HG02840 (cell line): ENCODE data around the gene CLEC20A.

Experiments used
- ATAC-seq: cut with Tn5 transposase; IDR thresholded peaks from one replicate; pipeline ENCODE4 v1.9.1; 2021; ENCODE audit warnings: mild to moderate bottlenecking, moderate library complexity, moderate number of reproducible peaks; ENCODE audit not compliant: unreplicated experiment, low FRiP score

CLEC20A gene

DNA sequence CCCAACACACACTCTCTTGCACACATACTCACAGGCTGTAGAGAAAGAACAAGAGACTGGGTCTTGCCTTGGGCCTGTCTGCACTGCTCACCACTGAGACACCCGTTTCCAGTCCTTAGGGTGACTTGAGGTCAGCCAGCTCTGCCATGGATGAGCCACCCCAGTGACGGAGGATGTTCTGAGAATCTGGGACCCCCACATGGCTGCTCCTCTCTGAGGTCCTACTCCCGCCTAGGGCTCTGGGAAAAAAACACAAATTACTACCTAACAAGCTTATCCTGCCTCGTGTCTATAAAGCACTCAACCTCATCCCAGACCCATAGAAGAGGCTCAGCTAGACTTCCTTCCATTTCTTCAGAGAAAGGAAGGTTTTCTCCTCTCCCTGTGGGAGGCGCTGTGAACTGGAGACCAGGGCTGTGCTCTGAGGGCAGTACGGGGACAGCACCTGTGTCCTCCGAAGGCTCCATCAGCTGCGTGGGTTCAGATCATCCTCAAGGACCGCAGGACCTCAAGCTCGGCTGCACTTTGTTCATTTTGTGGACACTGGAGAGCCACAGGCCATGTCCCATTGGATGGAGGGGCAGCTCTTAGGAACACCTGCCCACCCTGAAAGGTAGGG is 4.3 kb upstream of the CLEC20A start:
- no peak for ATAC-seq

DNA sequence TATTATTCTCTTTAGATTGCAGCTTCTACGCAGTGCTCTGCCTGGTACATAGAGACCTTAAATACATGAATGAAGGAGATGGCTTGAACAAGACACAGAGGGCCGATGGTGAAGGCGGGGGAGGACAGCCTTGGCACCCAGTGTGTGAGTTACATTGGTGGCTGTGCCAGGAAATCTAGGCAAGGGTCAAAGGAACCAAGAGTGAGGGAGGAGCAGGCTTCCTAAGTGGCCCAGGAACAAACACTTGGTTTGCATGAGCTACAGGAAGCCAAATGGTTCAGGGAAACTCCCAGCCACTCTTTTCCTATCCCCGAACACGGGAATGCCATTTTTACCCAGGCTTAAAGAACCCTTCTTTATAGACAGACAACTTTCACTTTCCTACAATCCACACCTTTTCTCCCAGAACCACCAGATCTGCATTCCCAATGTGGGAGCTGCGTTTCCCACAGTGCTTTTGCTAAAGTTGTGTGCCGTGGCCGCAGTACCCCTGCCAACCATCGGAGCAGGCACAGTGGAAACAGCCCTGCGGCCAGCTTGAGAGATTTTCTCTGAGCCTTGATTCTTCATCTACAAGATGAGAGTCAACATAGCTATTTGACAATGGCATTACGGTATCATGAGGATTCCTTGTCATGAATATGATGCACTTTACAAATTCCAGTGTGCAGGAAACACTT is 3.5 kb upstream of the CLEC20A start:
- ATAC-seq, result no peak

DNA sequence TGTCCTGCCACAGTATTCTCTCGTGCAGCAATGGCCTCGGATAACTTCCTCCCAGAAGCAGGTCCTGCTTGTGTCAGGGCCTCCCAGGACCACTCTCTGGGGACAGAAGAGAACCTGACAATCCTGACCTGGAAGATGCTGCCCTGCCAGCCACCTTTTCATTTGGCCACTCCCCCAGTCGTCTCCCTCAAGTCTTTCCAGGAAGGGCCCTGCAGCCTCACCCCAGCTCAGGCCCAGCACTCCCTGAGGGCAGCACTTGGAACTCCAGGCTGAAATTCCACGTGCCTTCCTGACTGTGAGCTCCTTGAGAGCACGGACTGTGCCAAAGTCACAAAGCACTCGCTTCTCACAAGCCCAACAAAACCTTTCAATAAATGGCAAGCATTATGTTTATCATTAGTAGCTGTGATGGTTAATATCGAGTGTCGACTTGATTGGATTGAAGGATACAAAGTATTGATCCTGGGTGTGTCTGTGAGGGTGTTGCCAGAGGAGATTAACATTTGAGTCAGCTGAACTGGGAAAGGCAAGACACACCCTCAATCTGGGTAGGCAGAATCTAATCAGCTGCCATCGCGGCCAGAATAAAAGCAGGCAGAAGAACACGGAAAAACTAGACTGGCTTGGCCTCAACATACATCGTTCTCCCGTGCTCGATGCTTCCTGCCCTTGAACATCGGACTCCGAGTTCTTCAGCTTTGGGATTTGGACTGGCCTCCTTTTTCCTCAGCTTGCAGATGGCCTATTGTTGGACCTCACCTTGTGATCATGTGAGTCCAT is 2.3 kb upstream of the CLEC20A start:
- no peak for ATAC-seq

DNA sequence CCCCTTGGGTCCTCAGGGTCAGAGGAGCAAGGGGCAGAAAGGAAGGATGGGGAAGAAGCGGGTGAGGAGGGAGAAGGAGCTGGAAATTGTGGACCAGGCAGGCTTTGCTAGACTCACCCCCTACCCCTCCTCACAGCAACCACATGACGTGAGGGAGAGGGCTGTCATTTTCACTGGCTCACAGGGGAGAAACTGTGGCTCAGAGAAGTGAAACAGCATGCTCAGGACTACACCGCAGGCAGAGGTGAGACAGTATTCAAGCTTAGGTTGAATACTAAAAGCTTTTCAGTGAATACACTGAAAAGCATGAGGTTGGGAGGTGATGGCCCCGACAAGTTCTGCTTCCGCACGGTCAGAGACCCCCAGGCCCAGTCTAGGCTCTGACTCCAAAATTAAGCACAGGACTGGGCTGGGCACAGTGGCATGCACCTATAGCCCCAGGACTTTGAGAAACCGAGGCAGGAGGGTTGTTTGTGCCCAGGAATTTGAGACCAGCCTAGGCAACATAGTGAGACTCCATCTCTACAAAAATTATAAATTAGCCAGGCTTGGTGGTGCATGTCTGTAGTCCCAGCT is 1.2 kb upstream of the CLEC20A start:
- no peak for ATAC-seq

DNA sequence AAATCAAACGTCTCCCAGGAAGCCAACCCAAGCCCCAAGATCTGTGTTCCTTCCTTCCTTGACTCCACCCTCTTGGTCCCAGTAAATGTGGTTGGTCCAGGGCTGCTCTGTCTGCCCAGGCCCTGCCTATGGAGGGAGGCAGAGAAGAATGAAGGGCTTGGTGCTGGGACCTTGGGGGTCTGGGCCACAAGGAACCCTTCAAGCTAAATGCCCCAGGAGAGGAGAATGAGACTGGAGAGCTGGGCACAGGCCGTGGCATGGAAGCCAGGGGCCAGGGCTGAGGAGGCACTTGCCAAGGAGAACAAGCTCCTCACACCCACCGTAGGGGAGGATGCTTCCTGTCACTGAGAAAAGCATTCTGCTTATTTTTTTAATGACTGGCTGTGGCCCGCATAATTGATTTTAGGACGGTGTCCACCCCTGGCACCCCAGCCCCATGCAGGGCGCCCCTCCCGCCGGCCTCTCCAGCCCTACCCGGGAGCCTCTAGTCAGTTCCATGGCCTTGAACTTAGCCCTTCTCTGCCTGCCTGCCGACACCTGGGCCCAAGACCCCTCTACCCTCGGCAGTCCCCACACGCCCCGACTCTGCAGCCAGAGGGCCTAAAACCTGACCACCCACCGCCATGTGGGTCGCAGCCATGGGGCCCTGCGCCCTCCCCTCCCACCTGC is 889 bp downstream of the CLEC20A start:
- no peak for ATAC-seq

DNA sequence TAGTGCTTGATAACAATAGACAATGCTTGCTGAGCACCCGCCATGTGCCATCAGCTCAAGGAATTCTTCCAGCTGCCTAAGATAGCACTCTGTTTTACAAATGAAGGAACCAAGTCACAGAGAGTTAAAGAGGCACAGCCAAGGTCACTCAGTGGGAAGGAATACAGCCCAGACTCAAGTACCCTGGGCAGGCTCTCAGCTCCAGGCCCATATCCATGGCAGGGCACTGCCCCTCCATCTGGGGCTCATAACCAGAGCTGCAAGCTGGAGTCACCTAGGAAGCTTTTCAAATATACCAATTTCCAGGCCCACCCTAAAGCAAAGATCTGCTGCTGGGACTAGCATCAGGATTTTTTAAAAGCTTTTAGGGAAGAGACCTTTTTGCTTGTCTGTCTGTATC is 1.6 kb downstream of the CLEC20A start:
- ATAC-seq, result no peak

DNA sequence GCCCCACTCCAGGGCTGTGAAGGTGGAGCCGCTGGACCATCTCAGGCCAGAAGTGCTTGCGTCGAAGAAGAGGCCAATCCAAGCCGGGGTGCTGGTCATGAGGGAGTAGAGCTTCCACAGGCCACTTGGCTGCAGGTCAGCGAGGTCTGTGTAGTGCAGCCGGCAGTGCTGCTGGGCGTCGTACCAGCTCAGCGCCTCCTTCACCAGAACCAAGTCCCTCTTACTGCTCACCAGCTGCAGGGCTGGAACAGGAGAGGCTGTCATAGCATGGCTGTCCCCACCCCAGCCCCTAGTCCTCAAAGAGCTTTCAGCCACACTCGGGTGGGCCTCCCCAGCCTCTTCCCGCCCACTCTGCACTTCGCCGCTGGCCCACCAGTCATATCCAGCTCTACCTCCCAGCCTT is 2.2 kb downstream of the CLEC20A start:
- no peak for ATAC-seq

DNA sequence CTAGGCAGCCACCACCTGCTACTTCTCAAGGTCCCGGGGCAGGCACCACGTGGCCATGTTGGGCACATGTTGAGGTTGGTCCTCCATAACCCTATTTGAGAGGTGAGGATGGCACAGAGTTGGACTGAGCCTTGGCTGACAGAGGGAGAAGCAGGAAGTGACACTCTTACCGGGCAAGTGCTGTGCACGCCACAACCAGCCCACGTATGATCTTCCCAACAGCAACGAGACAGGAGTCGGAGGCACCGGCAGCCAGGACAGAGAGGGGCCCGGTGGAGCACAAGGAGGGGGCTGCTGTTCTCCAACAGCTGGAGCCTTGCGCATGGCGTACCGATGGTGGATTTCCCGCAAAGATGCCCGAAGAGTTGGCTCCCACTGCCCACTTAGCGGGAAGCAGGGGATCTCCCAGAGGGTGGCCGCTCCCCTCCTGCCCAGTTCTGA is 3.4 kb downstream of the CLEC20A start:
- no peak for ATAC-seq

DNA sequence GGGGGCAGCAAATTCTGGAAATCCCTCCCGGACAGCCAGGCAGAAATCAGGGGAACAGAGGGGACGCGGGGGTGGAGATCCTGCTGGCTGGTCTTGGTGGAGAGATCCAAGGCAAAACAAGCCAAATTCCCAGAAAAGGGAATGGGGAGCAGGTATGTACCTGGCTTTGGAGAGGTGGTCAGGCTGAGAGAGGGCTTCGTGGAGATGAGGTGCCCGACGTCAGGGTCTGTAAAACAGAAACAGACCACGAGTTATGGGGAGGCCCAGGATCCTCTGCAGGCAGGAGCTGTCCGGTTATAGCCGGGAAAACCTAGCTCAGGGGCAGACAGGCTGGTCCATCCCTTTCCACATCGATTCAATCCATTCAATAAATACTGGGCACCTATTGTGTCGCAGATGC is 4.4 kb downstream of the CLEC20A start:
- ATAC-seq, result no peak

DNA sequence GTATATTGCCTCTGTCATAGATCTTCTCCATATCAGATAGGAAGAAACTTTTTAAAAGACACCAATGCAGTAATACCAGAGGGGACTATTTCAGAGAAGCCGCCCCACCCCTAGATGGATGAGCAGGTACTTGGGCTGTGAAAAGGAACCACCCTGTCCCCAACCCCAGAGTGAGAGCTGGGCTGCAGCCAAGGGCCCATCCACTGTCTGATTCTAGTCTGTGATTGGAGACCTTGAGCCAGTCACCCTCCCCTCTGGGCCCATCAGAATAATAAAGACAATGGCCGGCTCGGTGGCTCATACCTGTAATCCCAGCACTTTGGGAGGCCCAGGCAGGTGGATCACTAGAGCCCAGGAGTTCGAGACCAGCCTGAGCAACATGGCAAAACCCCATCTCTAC is 5.0 kb downstream of the CLEC20A start:
- no peak for ATAC-seq

DNA sequence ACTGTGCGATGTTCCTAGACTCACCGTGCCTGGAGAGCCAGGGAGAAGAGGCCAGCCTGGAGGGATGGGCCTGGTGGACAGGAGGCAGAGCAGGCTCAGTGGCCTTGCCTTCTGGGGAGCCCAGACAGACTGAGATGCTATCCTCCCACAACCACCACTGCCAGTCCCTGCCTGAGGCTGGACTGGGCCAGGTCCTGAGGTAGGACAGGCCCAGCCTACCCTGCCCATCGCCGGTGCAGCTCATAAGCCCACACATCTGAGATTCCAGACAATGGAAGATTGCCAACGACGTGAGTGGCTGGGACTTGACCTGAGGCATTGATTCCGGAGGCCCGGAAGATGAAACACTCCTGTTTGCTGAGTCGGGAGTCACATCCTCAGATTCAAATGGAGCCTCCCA is 5.8 kb downstream of the CLEC20A start:
- ATAC-seq, result no peak

DNA sequence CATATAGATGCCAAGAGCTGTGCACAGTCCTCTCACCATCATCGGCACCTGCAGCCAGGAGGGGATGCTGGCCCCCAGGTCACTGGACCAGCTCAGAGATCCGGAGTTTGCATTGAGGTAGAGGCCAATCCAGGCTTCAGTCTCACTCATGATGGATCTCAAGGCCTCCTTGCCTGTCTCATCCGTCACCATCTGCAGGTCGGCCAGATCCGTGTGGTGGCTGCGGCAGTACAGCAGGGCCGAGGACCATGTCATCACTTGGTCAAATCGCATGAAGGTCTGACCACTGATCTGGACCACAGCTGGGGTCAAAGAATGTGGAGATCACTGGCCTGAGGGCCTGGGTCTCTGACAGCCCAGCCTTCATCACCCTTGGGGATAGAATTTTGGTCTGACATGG is 6.6 kb downstream of the CLEC20A start:
- ATAC-seq, result no peak

DNA sequence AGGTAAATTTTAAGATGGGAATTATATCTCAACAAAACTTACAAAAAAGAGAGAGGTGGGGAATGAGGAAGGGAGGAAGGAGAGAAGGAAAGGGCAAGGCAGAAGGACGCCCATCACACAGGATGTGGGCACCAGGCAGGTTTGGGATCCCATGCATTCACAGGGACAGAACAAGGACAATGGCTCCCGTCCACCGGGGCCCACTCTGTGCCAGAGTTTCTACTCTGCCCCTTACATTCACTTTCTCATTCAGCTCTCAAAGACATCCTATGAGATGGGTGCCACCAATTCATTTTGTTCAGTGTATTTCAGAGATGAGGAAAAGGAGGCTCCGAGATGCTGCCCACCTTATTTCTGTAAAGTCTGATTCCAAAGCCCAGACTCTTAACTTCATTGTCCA is 7.4 kb downstream of the CLEC20A start:
- no peak for ATAC-seq

DNA sequence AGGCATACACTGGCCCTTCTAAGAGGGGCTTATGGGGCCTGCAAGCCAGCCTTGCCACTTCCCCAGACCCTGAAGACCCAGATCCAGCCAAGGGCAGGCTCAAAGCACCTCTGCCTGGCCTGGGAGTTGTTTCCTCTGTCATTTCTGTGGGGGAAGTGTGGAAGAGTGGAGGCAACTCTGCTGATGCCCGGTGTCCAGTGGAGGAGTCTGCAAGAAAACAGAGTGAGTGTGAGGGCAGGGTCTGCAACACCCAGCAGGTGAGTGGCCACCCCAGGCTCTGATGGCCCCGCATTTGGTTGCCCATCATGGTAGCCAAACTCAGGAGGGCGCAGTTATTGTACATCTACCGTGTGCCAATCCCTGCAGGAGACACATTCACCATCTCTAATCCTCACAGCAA is 8.4 kb downstream of the CLEC20A start:
- ATAC-seq, result no peak

DNA sequence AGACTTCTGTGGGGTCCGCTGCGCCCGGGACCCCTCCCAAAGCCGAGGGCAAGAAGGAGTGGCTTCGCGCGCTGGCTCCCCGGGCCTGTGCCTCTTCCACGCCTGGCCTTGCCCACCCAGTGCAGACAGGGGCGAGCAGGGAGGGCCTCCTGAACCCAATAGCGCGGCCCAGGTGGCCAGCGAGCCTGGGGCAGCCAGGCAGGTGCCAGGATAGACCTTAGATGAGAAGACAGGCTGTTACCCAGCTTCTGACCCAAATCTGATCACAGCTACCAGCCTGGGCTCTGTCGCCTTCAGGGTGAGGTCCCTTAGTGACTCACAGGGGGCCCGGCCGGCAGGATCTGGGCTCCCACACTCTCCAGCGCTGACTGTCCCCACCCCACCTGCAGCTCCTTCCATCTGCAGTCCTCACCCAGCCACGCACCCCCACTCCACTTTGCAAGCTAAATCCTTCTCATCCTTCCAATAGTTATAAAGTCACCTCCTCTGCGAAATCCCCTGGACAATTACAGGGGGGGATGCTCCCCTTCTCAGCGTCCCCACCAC is 9.6 kb downstream of the CLEC20A start:
- no peak for ATAC-seq

DNA sequence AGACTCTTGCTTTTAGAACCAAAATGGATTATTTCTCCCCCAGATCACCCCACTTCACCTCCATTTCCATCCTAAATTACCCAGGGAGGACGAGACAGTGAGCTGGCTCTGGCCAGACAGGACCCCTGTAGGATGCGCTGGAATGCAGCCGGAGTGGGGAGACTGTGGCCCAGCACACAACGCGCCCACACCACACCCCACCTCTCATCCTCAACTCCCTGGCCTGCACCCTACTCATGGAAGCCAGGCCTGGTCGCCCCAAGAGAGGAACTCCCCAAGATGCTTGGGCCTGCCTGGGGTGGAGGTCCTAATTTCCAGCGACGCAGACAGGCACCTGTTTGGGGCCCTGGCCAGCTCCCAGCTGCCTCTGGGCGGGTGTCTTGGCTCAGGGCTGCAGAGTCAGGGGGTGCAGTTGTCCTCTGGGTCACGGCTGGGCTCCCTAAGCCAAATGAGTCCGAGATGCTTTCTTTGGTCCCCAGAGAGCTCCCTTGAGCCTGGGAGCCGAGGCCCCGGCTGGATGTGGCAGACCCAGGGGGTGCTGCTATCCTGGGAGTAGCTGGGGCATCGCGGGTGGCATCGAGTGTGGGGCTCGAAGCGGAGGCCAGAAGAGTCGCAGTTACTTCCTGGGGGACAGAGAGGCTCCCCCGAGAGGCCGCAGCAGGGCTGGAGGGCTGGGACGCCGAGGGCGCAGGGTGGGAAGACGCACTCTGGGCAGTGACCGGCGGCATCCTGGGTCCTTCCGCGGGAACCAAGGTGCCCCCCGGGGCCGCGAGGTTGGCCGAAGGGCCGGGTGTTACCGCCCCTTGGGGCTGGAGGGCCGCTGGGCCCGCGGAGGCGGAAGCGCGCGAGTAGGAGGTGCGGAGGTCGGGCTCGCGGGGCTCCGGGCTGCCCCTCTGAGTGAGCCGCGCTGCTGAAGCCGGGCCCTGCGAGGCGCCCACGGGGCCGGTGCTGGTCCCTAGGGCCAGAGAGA is 10.4 kb downstream of the CLEC20A start:
- no peak for ATAC-seq

DNA sequence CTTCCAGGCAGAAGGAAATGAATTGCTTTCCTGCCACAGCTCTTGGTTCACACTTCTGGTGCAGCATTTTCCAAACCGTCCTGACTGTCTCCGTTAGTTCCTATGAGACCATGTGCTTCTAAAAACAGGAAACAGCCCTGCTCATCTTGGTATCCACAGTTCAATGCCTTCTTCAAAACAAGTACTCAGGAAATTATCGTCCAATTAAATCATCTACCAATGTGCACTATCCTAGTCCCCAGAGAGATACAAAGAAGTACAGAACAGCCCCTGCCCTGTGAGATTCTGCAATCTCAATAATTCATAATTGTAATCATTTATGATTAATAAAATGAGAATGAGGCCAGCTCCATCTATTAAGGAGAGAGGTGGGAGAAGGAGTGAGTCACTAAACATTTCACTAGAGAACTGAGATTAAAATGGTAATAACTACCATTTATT is 11.2 kb downstream of the CLEC20A start:
- ATAC-seq, result no peak

DNA sequence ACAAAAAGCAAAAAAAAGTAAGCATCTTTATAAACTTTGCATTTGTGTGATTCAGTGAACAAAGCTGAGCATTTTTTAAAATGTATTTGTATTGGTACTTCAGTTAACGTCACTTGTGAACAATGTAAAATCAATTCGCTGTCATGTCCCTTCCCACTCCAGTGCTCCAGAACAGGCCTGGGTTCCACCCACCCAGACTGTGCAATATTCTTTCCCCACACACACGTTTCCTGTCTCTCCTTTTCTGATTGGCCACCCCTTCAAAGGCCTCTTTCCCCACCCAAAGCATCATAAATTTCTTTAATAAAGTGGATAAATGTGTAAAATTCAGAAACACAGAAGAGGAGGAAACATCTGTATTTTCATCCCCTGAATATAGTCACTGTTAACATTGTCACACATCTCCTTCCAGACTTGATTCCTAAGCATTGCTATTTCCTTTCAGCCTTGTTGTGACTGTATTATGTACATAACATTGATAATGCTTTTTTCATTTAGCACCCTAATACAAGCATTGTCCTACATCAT is 12.0 kb downstream of the CLEC20A start:
- no peak for ATAC-seq
